ENCODE data around the gene SMAD6.

DNA sequence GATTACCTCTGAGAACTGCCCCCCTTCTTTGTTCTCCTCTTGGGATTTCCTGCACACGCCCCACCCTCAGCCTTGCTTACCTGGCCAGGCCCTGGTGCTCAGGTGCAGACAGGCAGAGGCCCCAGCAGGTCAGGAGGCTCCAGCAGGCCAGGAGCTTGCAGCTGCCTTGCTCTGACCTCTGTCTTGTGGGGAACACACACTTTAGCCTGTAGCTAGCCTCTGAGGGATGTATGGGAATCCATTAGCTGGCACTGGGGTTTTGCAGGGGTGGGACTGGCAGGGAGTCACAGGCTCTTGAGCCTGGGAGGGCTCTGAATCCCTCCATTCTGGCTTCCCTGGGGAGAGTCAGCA is 2.7 kb downstream of the SMAD6 start:
- TF ChIP-seq POLR2A (IDR thresholded peaks at IDR 0.05), result no peak
- TF ChIP-seq, protein P1, sequence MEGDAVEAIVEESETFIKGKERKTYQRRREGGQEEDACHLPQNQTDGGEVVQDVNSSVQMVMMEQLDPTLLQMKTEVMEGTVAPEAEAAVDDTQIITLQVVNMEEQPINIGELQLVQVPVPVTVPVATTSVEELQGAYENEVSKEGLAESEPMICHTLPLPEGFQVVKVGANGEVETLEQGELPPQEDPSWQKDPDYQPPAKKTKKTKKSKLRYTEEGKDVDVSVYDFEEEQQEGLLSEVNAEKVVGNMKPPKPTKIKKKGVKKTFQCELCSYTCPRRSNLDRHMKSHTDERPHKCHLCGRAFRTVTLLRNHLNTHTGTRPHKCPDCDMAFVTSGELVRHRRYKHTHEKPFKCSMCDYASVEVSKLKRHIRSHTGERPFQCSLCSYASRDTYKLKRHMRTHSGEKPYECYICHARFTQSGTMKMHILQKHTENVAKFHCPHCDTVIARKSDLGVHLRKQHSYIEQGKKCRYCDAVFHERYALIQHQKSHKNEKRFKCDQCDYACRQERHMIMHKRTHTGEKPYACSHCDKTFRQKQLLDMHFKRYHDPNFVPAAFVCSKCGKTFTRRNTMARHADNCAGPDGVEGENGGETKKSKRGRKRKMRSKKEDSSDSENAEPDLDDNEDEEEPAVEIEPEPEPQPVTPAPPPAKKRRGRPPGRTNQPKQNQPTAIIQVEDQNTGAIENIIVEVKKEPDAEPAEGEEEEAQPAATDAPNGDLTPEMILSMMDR (IDR thresholded peaks at IDR 0.05), result no peak
- TF ChIP-seq EP300 (IDR thresholded peaks at IDR 0.05), result no peak
